GM12878 (cell line): ENCODE measurements around the gene DLG2. TPM values are rescaled to one million over a fixed set of nuclear protein-coding genes. Genes with fewer than 3 reads are reported as not detected.

Source experiments
- ATAC-seq: fragments of 200-7000 bp; cut with Tn5 transposase; 3 replicates; pipeline ENCODE4 v1.9.1; 2020; ENCODE audit warnings: mild to moderate bottlenecking, moderate library complexity
- BruUV-seq: library from RNA; stranded (reverse); fragments of 400-500 nt; replicated peaks from 2 replicates; lab custom pipeline; 2021; lab: Mats Ljungman, UMichigan
- CTCF ChIA-PET: fragments of 300-600 bp; sonication (Branson Sonifier 250); formaldehyde crosslinking; extraction: SDS; loops from one replicate; lab custom pipeline; 2021; ENCODE audit warnings: inconsistent platforms; lab: Yijun Ruan, JAX
- POLR2A ChIA-PET: fragments of 350-600 bp; formaldehyde crosslinking; extraction: SDS; loops from one replicate; lab custom pipeline; 2021; ENCODE audit warnings: inconsistent platforms; lab: Charles Lee
- RAD21 ChIA-PET: fragments of 300-600 bp; sonication (Branson Sonifier 250); formaldehyde crosslinking; loops from one replicate; lab custom pipeline; 2023; ENCODE audit warnings: antibody characterized with exemption; ENCODE audit not compliant: unreplicated experiment; lab: Charles Lee
- SMC1A ChIA-PET: fragments of 300-600 bp; sonication (Branson Sonifier 250); formaldehyde crosslinking; loops from one replicate; lab custom pipeline; 2023; ENCODE audit not compliant: unreplicated experiment, uncharacterized antibody; lab: Charles Lee
- DNase-seq: peaks from one replicate; pipeline ENCODE4 v3.0.0-alpha.2; 2011; ENCODE audit warnings: low read depth, low spot score
- FAIRE-seq: peaks from 3 replicates; lab custom pipeline; 2011; peaks lifted over from hg19 to GRCh38; lab: Jason Lieb, UNC
- H2AFZ ChIP-seq: 2 replicates; pipeline ENCODE4 v1.6.0; 2011; ENCODE audit warnings: low read depth, low read length, control low read depth; ENCODE audit not compliant: control insufficient read depth
- H3K27ac ChIP-seq: 2 replicates; pipeline ENCODE4 v1.5.1; 2011; ENCODE audit warnings: control low read depth; ENCODE audit not compliant: control insufficient read depth, insufficient read depth
- H3K27me3 ChIP-seq, 2 experiments: replicated peaks in 1 of 2; 2 replicates each; pipeline versions ENCODE4 v1.6.0 to v1.6.1; 2011; ENCODE audit warnings: low read length in 1 of 2; ENCODE audit not compliant: control insufficient read depth in 2 of 2, insufficient read depth in 2 of 2
- H3K36me3 ChIP-seq, 2 experiments: 2 replicates each; pipeline ENCODE4 v1.5.1; 2011; ENCODE audit warnings: low read length in 1 of 2; ENCODE audit not compliant: control insufficient read depth in 2 of 2, insufficient read depth in 2 of 2
- H3K4me1 ChIP-seq: 2 replicates; pipeline ENCODE4 v1.6.1; 2011; ENCODE audit warnings: mild to moderate bottlenecking, low read length, moderate library complexity, mixed read lengths; ENCODE audit not compliant: control insufficient read depth, insufficient read depth
- H3K4me2 ChIP-seq: 2 replicates; pipeline ENCODE4 v1.6.0; 2011; ENCODE audit warnings: control low read depth; ENCODE audit not compliant: control insufficient read depth, insufficient read depth
- H3K4me3 ChIP-seq: fragments of 200-600 bp; sonication (generic); 2 replicates; pipeline ENCODE4 v1.5.1; 2016
- H3K79me2 ChIP-seq: 2 replicates; pipeline ENCODE4 v1.6.0; 2011; ENCODE audit warnings: low read length; ENCODE audit not compliant: control insufficient read depth, insufficient read depth
- H3K9ac ChIP-seq: 2 replicates; pipeline ENCODE4 v1.8.0; 2011; ENCODE audit warnings: low read length, control low read depth, mixed read lengths; ENCODE audit not compliant: control insufficient read depth, insufficient read depth
- H3K9me3 ChIP-seq: replicated peaks from 3 replicates; pipeline ENCODE4 v1.5.1; 2011; ENCODE audit warnings: mild to moderate bottlenecking, low read length; ENCODE audit not compliant: control insufficient read depth, insufficient read depth
- H4K20me1 ChIP-seq: 2 replicates; pipeline ENCODE4 v1.6.0; 2011; ENCODE audit not compliant: control insufficient read depth, insufficient read depth
- CBFB ChIP-seq: IDR thresholded peaks from 2 replicates; pipeline ENCODE4 v1.6.1; 2016; ENCODE audit warnings: antibody characterized with exemption, low read depth
- EGR1 ChIP-seq, 2 experiments: IDR thresholded peaks; 1 replicate in 1 of 2; 2 replicates in 1 of 2; pipeline ENCODE4 v1.6.1; 2011 to 2012; ENCODE audit warnings: low read depth in 2 of 2, low read length in 2 of 2, borderline replicate concordance in 1 of 2, mild to moderate bottlenecking in 1 of 2, moderate library complexity in 1 of 2
- FOXM1 ChIP-seq: IDR thresholded peaks from 2 replicates; pipeline ENCODE4 v1.6.1; 2012; ENCODE audit warnings: low read depth, mild to moderate bottlenecking, inconsistent platforms, low read length, moderate library complexity
- IRF3 ChIP-seq: fragments of 450-650 bp; IDR thresholded peaks from 2 replicates; pipeline ENCODE4 v1.6.1; 2014; ENCODE audit warnings: mild to moderate bottlenecking
- MLLT1 ChIP-seq: fragments of 450-650 bp; IDR thresholded peaks from 2 replicates; pipeline ENCODE4 v1.6.1; 2016; ENCODE audit warnings: mild to moderate bottlenecking
- SMARCA5 ChIP-seq: fragments of 450-650 bp; IDR thresholded peaks from 2 replicates; pipeline ENCODE4 v1.6.1; 2017; ENCODE audit warnings: mild to moderate bottlenecking
- SPI1 ChIP-seq: IDR thresholded peaks from 2 replicates; pipeline ENCODE4 v1.6.1; 2011; ENCODE audit warnings: low read depth, mild to moderate bottlenecking, low read length, moderate library complexity, borderline replicate concordance; ENCODE audit not compliant: insufficient read depth
- TAF1 ChIP-seq: IDR thresholded peaks from 2 replicates; pipeline ENCODE4 v1.6.1; 2011; ENCODE audit warnings: mild to moderate bottlenecking, low read depth, low read length, borderline replicate concordance
- TCF12 ChIP-seq: IDR thresholded peaks from 2 replicates; pipeline ENCODE4 v1.6.1; 2011; ENCODE audit warnings: low read depth, mild to moderate bottlenecking, low read length
- ZBED1 ChIP-seq: IDR thresholded peaks from 2 replicates; pipeline ENCODE4 v1.6.1; 2016; ENCODE audit warnings: borderline replicate concordance
- ZNF592 ChIP-seq: fragments of 450-650 bp; IDR thresholded peaks from 2 replicates; pipeline ENCODE4 v1.6.1; 2017; ENCODE audit warnings: mild to moderate bottlenecking, moderate library complexity
- ZZZ3 ChIP-seq: IDR thresholded peaks from 2 replicates; pipeline ENCODE4 v1.6.1; 2011; ENCODE audit warnings: low read depth; ENCODE audit not compliant: control insufficient read depth, insufficient read length
- WGBS: methylation state at CpG from one replicate; pipeline ENCODE4 v1.1.6; 2016; ENCODE audit warnings: low lambda C conversion rate; ENCODE audit not compliant: insufficient replicate concordance, insufficient coverage; ENCODE audit errors: missing lambda C conversion rate; 5-methylcytosine and 5-hydroxymethylcytosine counted together
- in situ Hi-C: fragments of 300-500 bp; cut with MboI; formaldehyde crosslinking; loops from 9 replicates; pipeline ENCODE4 v1.14.3; 2018; ENCODE audit warnings: mixed read lengths
- intact Hi-C: fragments of 100-400 bp; cut with micrococcal nuclease; formaldehyde crosslinking; loops from one replicate; pipeline ENCODE4 v1.14.2; 2022; ENCODE audit not compliant: unreplicated experiment
- polyA plus RNA-seq, 11 experiments: library from polyadenylated mRNA; depleted of rRNA in 4 of 11; unstranded in 6 of 11; stranded (reverse) in 5 of 11; fragments of >200 nt; fragmentation: Nextera tagmentation in 4 of 11; fragmentation: Illumina TruSeq in 1 of 11; extraction: Ambion mirVana in 4 of 11; extraction: Trizol in 1 of 11; gene quantifications; 1 replicate in 1 of 11; 2 replicates in 10 of 11; pipeline versions ENCODE4 v1.2.1 to v1.2.3, GENCODE V29; 2011 to 2016; ENCODE audit warnings: inconsistent platforms in 2 of 11, missing spikeins in 2 of 11, low read depth in 1 of 11
- total RNA-seq, 4 experiments: library from RNA; depleted of rRNA in 3 of 4; stranded (reverse); fragments of >200 nt in 3 of 4; fragmentation: Illumina TruSeq in 1 of 4; extraction: Trizol in 1 of 4; gene quantifications; 2 replicates each; pipeline versions ENCODE4 v1.2.1 to v1.2.3, GENCODE V29; 2013 to 2021

Gene DLG2
- total and polyA plus RNA-seq, 10 of the 15 experiments (the other 5 are each of a cell fraction or from before 2014, with no cell fraction given), result 0.09 to 0.98 (median 0.35) TPM

GRCh38 chr11:84425673-84426072 lies 1201.5 kb downstream of the DLG2 start:
- no peak overlapping the region for H3K27ac ChIP-seq
- H4K20me1 ChIP-seq, result no peaks in the 10 kb centered on the region; the same call in 1 of the 2 replicates
- ChIA-PET RAD21 (no interaction called here), CTCF (interaction anchor here (1.0 kb wide), 1 partner anchor 11 kb away, joined by 3 read pairs; no protein-coding TSS in a partner anchor), SMC1A (no interaction called here), POLR2A (no interaction called here)
- H3K27me3 ChIP-seq, result no peaks in the 10 kb centered on the region
- no peak overlapping the region for H3K4me2 ChIP-seq
- DNase-seq, result no peak
- no peaks in the 10 kb centered on the region for H3K4me1 ChIP-seq
- H3K9me3 ChIP-seq, result no peaks in the 10 kb centered on the region
- no peak overlapping the region for H3K4me3 ChIP-seq
- no peak overlapping the region for H3K9ac ChIP-seq
- BruUV-seq, result no TSS peak
- no peaks in the 10 kb centered on the region for H3K79me2 ChIP-seq
- in situ Hi-C loops, result no loop called here
- no peaks in the 10 kb centered on the region for H3K36me3 ChIP-seq
- H2AFZ ChIP-seq, result no peak overlapping the region
- TF ChIP-seq MLLT1 (no peak), ZBED1 (no peak), IRF3 (no peak), TAF1 (no peak)
- FAIRE-seq, result no peak
- no peak for ATAC-seq
- intact Hi-C loops, result no loop called here

DNA sequence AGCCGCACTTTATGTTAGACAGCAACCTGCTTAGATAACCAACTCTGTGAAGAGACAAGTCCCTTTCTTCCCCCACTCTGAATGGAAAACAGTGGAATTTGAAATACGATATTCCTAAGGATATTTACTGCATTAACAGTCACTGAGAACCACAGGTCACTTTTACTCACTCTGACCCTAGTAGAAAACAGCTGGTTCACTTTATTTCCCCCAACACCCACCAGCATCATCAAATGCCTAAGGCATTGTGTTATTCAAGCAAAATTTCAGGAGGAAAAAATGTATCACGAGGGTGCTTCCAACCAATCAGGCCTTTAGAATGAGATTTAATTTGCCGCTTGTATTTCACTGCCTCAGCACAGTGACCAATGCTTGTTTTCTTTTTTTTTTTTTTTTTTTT lies 1206.9 kb downstream of the DLG2 start:
- DNase-seq, result no peak
- Histone ChIP-seq H3K27me3 (no peaks in the 10 kb centered on the region; a peak in 1 of 4 replicates), H3K36me3 (no peaks in the 10 kb centered on the region), H3K27ac (no peak overlapping the region), H3K79me2 (no peaks in the 10 kb centered on the region), H2AFZ (no peak overlapping the region), H4K20me1 (no peaks in the 10 kb centered on the region), H3K9ac (no peak overlapping the region), H3K9me3 (no peaks in the 10 kb centered on the region), H3K4me1 (no peaks in the 10 kb centered on the region), H3K4me3 (no peak overlapping the region), H3K4me2 (no peak overlapping the region)
- intact Hi-C loops (no loop called here), in situ Hi-C loops (no loop called here)
- ChIA-PET CTCF (no interaction called here), RAD21 (no interaction called here), SMC1A (no interaction called here), POLR2A (interaction anchor here (0.6 kb wide), 1 partner anchor 15 kb away, joined by 5 read pairs; no protein-coding TSS in a partner anchor)
- WGBS, result 50% methylated on average over 4 of the region's 4 CpGs
- ATAC-seq, result no peak
- no peak for FAIRE-seq
- no TSS peak for BruUV-seq
- TF ChIP-seq SMARCA5 (no peak), SPI1 (no peak), FOXM1 (no peak), CBFB (no peak), ZNF592 (no peak), EGR1 (IDR thresholded peaks at IDR 0.05; ENCODE audit: borderline replicate concordance in 1 of 2, low read depth in 2 of 2, low read length in 2 of 2) (no peak), TCF12 (no peak), ZBED1 (no peak), ZZZ3 (no peak)
